Measurements from ENCODE around the gene INPP4A. TPM values are rescaled to one million over a fixed set of nuclear protein-coding genes. Genes with fewer than 3 reads are reported as not detected.

INPP4A gene
- total and polyA plus RNA-seq, 8 donors = 1.5 to 65.3 (median 12.2) TPM

GRCh38 chr2:98570356-98570755, 125.7 kb downstream of the INPP4A start:
- H3K4me3 ChIP-seq = no peak overlapping the region

GRCh38 chr2:98571121-98571701, 126.6 kb downstream of the INPP4A start:
- DNase-seq = no peak
- peaks cover 22 to 100% (median 99%) of the 10 kb centered on the region in 4 donors for H3K36me3 ChIP-seq
- H3K27me3 ChIP-seq = no peaks in the 10 kb centered on the region
- H3K4me1 ChIP-seq = no peaks in the 10 kb centered on the region
- no peak for TF ChIP-seq POLR2AphosphoS5 (IDR thresholded peaks at IDR 0.05)
- no peak for TF ChIP-seq POLR2A (IDR thresholded peaks at IDR 0.05)
- TF ChIP-seq CTCF (IDR thresholded peaks at IDR 0.05) = no peak
- no peak for TF ChIP-seq EP300 (IDR thresholded peaks at IDR 0.05)
- 90 to 92% (median 91%) methylated on average over 13 of the region's 13 CpGs for WGBS, 5 donors
- no peak overlapping the region for H3K27ac ChIP-seq
- H3K9me3 ChIP-seq = no peaks in the 10 kb centered on the region
- intact Hi-C loops (cut with DNase I; ENCODE audit: low total_unique reads) = no loop called here
- no peak overlapping the region for H3K4me3 ChIP-seq

More at GRCh38 chr2:98570356-98570755, 125.7 kb downstream of the INPP4A start:
- intact Hi-C loops (cut with DNase I; ENCODE audit: low total_unique reads) = no loop called here
- Histone ChIP-seq H3K9me3 (no peaks in the 10 kb centered on the region), H3K36me3 (peaks cover 25 to 100% (median 99%) of the 10 kb centered on the region in 4 donors), H3K27ac (no peak overlapping the region), H3K27me3 (no peaks in the 10 kb centered on the region), H3K4me1 (no peaks in the 10 kb centered on the region)
- no peak for DNase-seq
- TF ChIP-seq EP300 (IDR thresholded peaks at IDR 0.05) = no peak
- TF ChIP-seq POLR2AphosphoS5 (IDR thresholded peaks at IDR 0.05) = no peak
- no peak for TF ChIP-seq POLR2A (IDR thresholded peaks at IDR 0.05)
- no peak for TF ChIP-seq CTCF (IDR thresholded peaks at IDR 0.05)
- WGBS, 5 donors = 89 to 99% (median 94%) methylated on average over 5 of the region's 5 CpGs

GRCh38 chr2:98571796-98572195, 127.1 kb downstream of the INPP4A start:
- H3K27ac ChIP-seq = no peak overlapping the region
- WGBS, 5 donors = 90 to 97% (median 93%) methylated on average over 9 of the region's 9 CpGs
- no peaks in the 10 kb centered on the region for H3K4me1 ChIP-seq
- no peak for TF ChIP-seq EP300 (IDR thresholded peaks at IDR 0.05)
- no peak for TF ChIP-seq POLR2A (IDR thresholded peaks at IDR 0.05)
- TF ChIP-seq POLR2AphosphoS5 (IDR thresholded peaks at IDR 0.05) = no peak
- no peak for TF ChIP-seq CTCF (IDR thresholded peaks at IDR 0.05)
- H3K27me3 ChIP-seq = no peaks in the 10 kb centered on the region
- H3K9me3 ChIP-seq = no peaks in the 10 kb centered on the region
- no peak overlapping the region for H3K4me3 ChIP-seq
- intact Hi-C loops (cut with DNase I; ENCODE audit: low total_unique reads) = no loop called here
- H3K36me3 ChIP-seq = peaks cover 22 to 100% (median 99%) of the 10 kb centered on the region in 4 donors
- DNase-seq = no peak

- Histone ChIP-seq H3K36me3 (peaks cover 25 to 100% (median 99%) of the 10 kb centered on the region in 4 donors), H3K27ac (no peak overlapping the region), H3K4me3 (no peak overlapping the region), H3K27me3 (no peaks in the 10 kb centered on the region), H3K4me1 (no peaks in the 10 kb centered on the region), H3K9me3 (no peaks in the 10 kb centered on the region)
- 76 to 91% (median 87%) methylated on average over 5 of the region's 5 CpGs for WGBS, 5 donors
- no peak for DNase-seq
- intact Hi-C loops (cut with DNase I; ENCODE audit: low total_unique reads) = no loop called here
- TF ChIP-seq CTCF (IDR thresholded peaks at IDR 0.05) (no peak), EP300 (IDR thresholded peaks at IDR 0.05) (no peak), POLR2A (IDR thresholded peaks at IDR 0.05) (no peak), POLR2AphosphoS5 (IDR thresholded peaks at IDR 0.05) (no peak)
These were observed 127.6 kb downstream of the INPP4A start for GRCh38 chr2:98572211-98572610.
